Stimulated activated naive CD8-positive, alpha-beta T cell treated with anti-CD3 and anti-CD28 coated beads, Interleukin-15, Interleukin-2, amounts not matched to agents 100 ng/mL and 50 ng/mL, for 24 hours (primary cell): ENCODE results near the gene CLEC16A.
"Not testable (repeated sequence)": the region's sequence is repeated elsewhere in the genome, so short reads cannot be mapped to it uniquely, and the experiment has no call there.

Source experiments
- H3K27ac Mint-ChIP-seq: one replicate; pipeline ENCODE4 v1.8.0; 2021; ENCODE audit warnings: mild to moderate bottlenecking, mixed read lengths
- H3K27me3 Mint-ChIP-seq: one replicate; pipeline ENCODE4 v1.8.0; 2021; ENCODE audit warnings: mixed read lengths
- H3K36me3 Mint-ChIP-seq: one replicate; pipeline ENCODE4 v1.8.0; 2021; ENCODE audit warnings: low read depth, mixed read lengths
- H3K4me1 Mint-ChIP-seq: one replicate; pipeline ENCODE4 v1.8.0; 2021; ENCODE audit warnings: low read depth, mixed read lengths
- H3K4me3 Mint-ChIP-seq: one replicate; pipeline ENCODE4 v1.8.0; 2021; ENCODE audit warnings: mild to moderate bottlenecking, mixed read lengths
- H3K9me3 Mint-ChIP-seq: one replicate; pipeline ENCODE4 v1.8.0; 2021; ENCODE audit warnings: mixed read lengths

The CLEC16A gene

GRCh38 chr16:11217651-11218603 is 273.6 kb downstream of the CLEC16A start:
- no peaks in the 10 kb centered on the region for H3K27me3 Mint-ChIP-seq
- H3K27ac Mint-ChIP-seq = no peak overlapping the region
- peaks cover 22% of the 10 kb centered on the region for H3K4me1 Mint-ChIP-seq
- peaks cover 11% of the 10 kb centered on the region for H3K9me3 Mint-ChIP-seq
- no peak overlapping the region for H3K4me3 Mint-ChIP-seq
- H3K36me3 Mint-ChIP-seq = peaks cover 19% of the 10 kb centered on the region

GRCh38 chr16:11218604-11218962 is 274.2 kb downstream of the CLEC16A start:
- Mint-ChIP-seq H3K9me3 (peaks cover 11% of the 10 kb centered on the region), H3K27ac (no peak overlapping the region), H3K27me3 (no peaks in the 10 kb centered on the region), H3K4me1 (peaks cover 28% of the 10 kb centered on the region), H3K4me3 (no peak overlapping the region), H3K36me3 (peaks cover 19% of the 10 kb centered on the region)

- no peak overlapping the region for H3K4me3 Mint-ChIP-seq
- H3K27ac Mint-ChIP-seq = no peak overlapping the region
- H3K36me3 Mint-ChIP-seq = peaks cover 19% of the 10 kb centered on the region
- peaks cover 34% of the 10 kb centered on the region for H3K4me1 Mint-ChIP-seq
- H3K27me3 Mint-ChIP-seq = no peaks in the 10 kb centered on the region
- H3K9me3 Mint-ChIP-seq = peaks cover 11% of the 10 kb centered on the region
Observed at GRCh38 chr16:11219178-11219577, 274.8 kb downstream of the CLEC16A start.

- peaks cover 48% of the 10 kb centered on the region for H3K4me1 Mint-ChIP-seq
- H3K4me3 Mint-ChIP-seq, H3K27ac Mint-ChIP-seq, H3K27me3 Mint-ChIP-seq: not testable (repeated sequence)
- H3K36me3 Mint-ChIP-seq = peaks cover 19% of the 10 kb centered on the region
- peaks cover 11% of the 10 kb centered on the region for H3K9me3 Mint-ChIP-seq
Observed at GRCh38 chr16:11220507-11220906, 276.1 kb downstream of the CLEC16A start.

- no peaks in the 10 kb centered on the region for H3K36me3 Mint-ChIP-seq
- H3K9me3 Mint-ChIP-seq = no peaks in the 10 kb centered on the region
- H3K4me1 Mint-ChIP-seq = peaks cover 69% of the 10 kb centered on the region
- H3K27ac Mint-ChIP-seq = peak overlapping the region; percentile 99
- peak overlapping the region; percentile 69 for H3K4me3 Mint-ChIP-seq
- no peaks in the 10 kb centered on the region for H3K27me3 Mint-ChIP-seq
Observed at GRCh38 chr16:11224096-11224893, 279.9 kb downstream of the CLEC16A start.

GRCh38 chr16:11224894-11225676 is 280.7 kb downstream of the CLEC16A start:
- Mint-ChIP-seq H3K27me3 (no peaks in the 10 kb centered on the region), H3K4me1 (peaks cover 68% of the 10 kb centered on the region), H3K27ac (peak overlapping the region; percentile 99), H3K36me3 (no peaks in the 10 kb centered on the region), H3K9me3 (no peaks in the 10 kb centered on the region), H3K4me3 (peak overlapping the region; percentile 69)

GRCh38 chr16:11225677-11226549 is 281.5 kb downstream of the CLEC16A start:
- Mint-ChIP-seq H3K4me1 (peaks cover 71% of the 10 kb centered on the region), H3K27me3 (no peaks in the 10 kb centered on the region), H3K4me3 (peak overlapping the region; percentile 69)

GRCh38 chr16:11229432-11229831 is 285.1 kb downstream of the CLEC16A start:
- no peak overlapping the region for H3K4me3 Mint-ChIP-seq
- H3K27me3 Mint-ChIP-seq = no peaks in the 10 kb centered on the region
- no peaks in the 10 kb centered on the region for H3K9me3 Mint-ChIP-seq
- no peaks in the 10 kb centered on the region for H3K36me3 Mint-ChIP-seq
- H3K27ac Mint-ChIP-seq = peak overlapping the region; percentile 72
- peaks cover 84% of the 10 kb centered on the region for H3K4me1 Mint-ChIP-seq

More at GRCh38 chr16:11225677-11226549, 281.5 kb downstream of the CLEC16A start:
- Mint-ChIP-seq H3K9me3 (no peaks in the 10 kb centered on the region), H3K27ac (peak overlapping the region; percentile 99), H3K36me3 (no peaks in the 10 kb centered on the region)

GRCh38 chr16:11229906-11230305 is 285.5 kb downstream of the CLEC16A start:
- H3K36me3 Mint-ChIP-seq = no peaks in the 10 kb centered on the region
- H3K27ac Mint-ChIP-seq = peak overlapping the region; percentile 72
- H3K27me3 Mint-ChIP-seq = no peaks in the 10 kb centered on the region
- H3K4me3 Mint-ChIP-seq = no peak overlapping the region
- no peaks in the 10 kb centered on the region for H3K9me3 Mint-ChIP-seq
- peaks cover 84% of the 10 kb centered on the region for H3K4me1 Mint-ChIP-seq

- no peaks in the 10 kb centered on the region for H3K9me3 Mint-ChIP-seq
- H3K4me1 Mint-ChIP-seq = peaks cover 78% of the 10 kb centered on the region
- H3K27ac Mint-ChIP-seq = peak overlapping the region; percentile 97
- H3K4me3 Mint-ChIP-seq = peak overlapping the region; percentile 23
- H3K27me3 Mint-ChIP-seq = no peaks in the 10 kb centered on the region
- H3K36me3 Mint-ChIP-seq = no peaks in the 10 kb centered on the region
Observed at GRCh38 chr16:11231367-11231970, 287.1 kb downstream of the CLEC16A start.
